MV-4-11 (cell line): ENCODE results near the gene DHFR.

Experiments
- DNase-seq: peaks from one replicate; lab custom pipeline; 2025; lab: John Stamatoyannopoulos, UW

DHFR gene

GRCh38 chr5:80655231-80655774 lies 520 bp upstream of the DHFR start:
- no peak for DNase-seq

GRCh38 chr5:80654054-80654390 lies 761 bp downstream of the DHFR start:
- peak; percentile 49 for DNase-seq

GRCh38 chr5:80653502-80653901 lies 1.3 kb downstream of the DHFR start:
- no peak for DNase-seq

DNA sequence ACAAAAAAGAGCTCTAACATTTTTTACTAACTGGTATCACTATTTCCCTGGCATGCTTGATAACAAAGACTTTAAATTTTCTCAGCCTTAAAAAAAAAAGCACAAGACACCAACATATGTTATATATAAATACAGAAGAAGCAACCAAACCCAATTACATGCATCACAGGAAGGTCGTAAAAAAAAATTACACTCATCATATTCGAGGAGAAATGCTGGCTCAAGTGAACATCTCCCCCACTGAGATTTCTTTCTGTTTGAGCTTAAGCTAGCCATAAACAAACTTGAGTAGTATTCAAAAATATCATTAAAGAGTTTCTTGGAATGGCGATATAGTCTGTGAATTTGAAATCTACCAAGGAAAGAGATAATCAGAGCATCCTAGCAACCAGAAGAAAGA lies 7.9 kb downstream of the DHFR start:
- no peak for DNase-seq

GRCh38 chr5:80644900-80645299 lies 9.9 kb downstream of the DHFR start:
- DNase-seq = no peak

GRCh38 chr5:80641353-80641752 lies 13.4 kb downstream of the DHFR start:
- DNase-seq = no peak

DNA sequence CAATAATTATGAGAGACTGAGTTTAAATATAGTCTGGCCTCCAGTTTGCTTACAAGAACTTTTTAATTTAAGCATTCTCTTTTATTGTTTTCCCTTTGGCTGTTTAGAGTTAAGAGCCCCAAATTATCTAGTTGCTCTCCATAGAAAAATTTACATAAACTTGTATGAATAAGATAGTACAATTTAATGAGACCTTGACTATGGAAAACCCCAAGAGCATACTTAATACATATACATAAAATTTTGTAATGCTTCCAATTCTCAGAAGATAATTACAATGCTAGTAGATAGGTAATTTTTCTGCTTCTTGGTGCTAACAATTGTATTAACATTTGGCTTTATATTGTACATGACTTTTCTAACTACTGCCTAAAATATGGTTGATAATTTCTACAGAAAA lies 20.6 kb downstream of the DHFR start:
- DNase-seq = no peak

DNA sequence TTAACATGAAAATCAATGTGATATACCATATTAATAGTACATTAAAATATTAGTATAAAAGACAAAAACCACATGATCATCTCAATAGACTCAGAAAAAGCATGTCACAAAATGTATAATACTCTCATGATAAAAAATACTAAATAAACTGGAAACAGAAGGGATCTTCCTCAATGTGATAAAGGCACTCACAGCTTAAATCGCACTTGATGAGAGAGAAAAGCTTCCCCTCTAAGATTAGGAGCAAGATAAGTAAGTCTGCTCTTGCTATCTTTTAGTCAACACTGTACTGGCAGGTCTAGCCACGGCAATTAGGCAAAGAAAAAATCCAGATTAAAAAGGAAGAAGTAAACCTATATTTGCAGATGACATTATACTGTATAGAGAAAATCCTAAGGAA lies 22.1 kb downstream of the DHFR start:
- DNase-seq = no peak

GRCh38 chr5:80631278-80632259 lies 23.2 kb downstream of the DHFR start:
- no peak for DNase-seq

DNA sequence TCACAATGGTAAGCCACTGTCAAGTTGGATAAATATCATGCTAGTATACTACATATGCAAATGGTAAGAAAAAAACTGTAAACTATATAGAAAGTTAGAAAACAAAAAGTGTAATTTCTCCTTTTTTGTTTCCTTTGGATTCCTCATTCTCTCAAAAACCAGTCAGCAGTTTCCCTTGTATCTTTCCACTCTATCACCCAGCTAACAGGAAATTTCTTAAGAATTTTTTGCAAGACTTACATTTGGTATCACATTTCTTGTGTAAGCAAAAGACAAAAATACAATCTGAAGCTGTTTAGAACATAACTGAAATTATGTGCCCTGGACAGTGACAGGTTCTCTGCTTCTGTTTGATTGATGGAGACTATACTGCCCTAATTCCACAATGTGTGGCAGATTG lies 25.5 kb downstream of the DHFR start:
- no peak for DNase-seq

DNA sequence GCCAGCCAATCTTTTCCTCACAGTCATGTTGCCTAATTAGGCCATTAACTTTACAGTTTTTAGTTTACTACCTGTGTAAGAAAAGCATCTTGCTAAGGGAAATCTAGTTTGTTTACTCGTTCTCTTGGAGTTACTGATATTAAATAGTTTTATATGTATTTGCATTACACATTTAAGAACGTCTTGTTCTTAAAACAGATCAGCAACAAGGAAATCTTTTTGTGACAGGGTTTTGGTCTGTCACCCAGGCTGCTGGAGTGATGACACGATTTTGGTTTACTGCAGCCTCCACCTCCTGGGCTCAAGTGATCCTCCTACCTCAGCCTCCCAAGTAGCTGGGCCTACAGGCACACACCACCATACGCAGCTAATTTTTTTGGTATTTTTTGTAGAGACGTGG lies 29.6 kb downstream of the DHFR start:
- no peak for DNase-seq

- DNase-seq = peak; percentile 38
These were observed 30.8 kb downstream of the DHFR start for GRCh38 chr5:80623999-80624398.

GRCh38 chr5:80622756-80623155 lies 32.0 kb downstream of the DHFR start:
- DNase-seq = no peak

- DNase-seq = peak; percentile 94
These were observed 34.6 kb downstream of the DHFR start for GRCh38 chr5:80620211-80620610.

- no peak for DNase-seq
These were observed 35.7 kb downstream of the DHFR start for GRCh38 chr5:80619086-80619485.

GRCh38 chr5:80618438-80618837 lies 36.3 kb downstream of the DHFR start:
- no peak for DNase-seq

DNA sequence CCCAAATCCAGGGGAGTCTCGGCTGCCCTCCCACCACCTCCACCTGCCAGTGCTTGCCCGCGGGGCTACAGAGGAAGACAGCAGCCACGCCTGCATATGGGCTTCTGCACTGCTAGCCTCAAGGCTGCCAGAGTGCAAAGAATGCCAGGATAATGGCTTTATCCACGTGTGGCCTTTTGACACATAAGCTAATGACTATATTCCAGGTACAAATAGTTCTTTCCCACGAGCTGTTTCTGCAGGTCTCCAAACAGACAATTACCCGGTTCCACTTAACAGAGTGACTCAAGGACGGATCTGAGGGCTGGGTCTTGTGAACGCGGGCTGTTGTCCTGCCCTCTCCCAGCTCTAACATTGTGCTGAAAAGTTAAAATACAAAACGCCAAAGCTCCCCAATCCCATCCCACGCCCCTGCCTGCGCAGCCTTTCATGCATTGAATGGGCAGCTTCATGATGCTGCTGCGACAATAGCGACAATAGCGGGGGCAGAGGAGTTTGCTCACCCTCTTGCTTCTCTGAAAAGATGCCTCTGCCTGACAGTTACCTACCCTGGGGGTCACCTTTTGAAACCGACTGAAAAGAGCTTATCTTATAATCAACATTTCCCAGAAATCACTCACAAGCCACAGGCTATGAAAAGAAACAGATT lies 39.4 kb downstream of the DHFR start:
- DNase-seq = no peak

GRCh38 chr5:80609692-80610091 lies 45.1 kb downstream of the DHFR start:
- no peak for DNase-seq

GRCh38 chr5:80608731-80609130 lies 46.1 kb downstream of the DHFR start:
- peak; percentile 72 for DNase-seq

DNA sequence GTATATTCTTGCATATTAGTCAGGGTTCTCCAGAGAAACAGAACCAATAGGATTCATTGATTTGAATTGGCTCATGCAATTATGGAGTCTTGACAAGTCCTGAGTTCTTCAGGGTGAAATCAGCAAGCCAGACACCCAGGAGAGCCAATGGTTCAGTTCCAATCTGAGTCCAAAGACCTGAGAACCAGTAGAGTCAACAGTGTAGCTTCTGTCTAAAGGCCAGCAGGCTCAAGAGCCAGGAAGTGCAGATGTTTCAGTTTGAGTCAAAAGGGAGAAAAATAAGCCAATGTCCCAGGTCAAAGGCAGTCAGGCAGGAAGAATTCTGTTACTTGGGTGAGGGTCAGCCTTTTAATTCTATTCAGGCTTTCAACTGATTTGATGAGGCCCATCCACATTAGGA lies 47.0 kb downstream of the DHFR start:
- no peak for DNase-seq

GRCh38 chr5:80607343-80607742 lies 47.4 kb downstream of the DHFR start:
- no peak for DNase-seq

GRCh38 chr5:80600943-80601693 lies 53.7 kb downstream of the DHFR start:
- no peak for DNase-seq
